ENCODE results near the gene CCDC183. TPM values are rescaled to one million over a fixed set of nuclear protein-coding genes. Genes with fewer than 3 reads are reported as not detected.

The CCDC183 gene
- 1 to 10 TPM in 1 of 2 experiments, under 1 TPM in 1; 0.97 to 1.1 TPM for total RNA-seq

GRCh38 chr9:136796238-136796774 is at the start of gene CCDC183:
Gene CCDC183, plus strand, starts transcription at chr9:136796338. Its CDS starts 60 bp downstream, at chr9:136796398.
- CTCF ChIA-PET = no interaction called here
- H3K27me3 Mint-ChIP-seq = peaks cover 17% of the 10 kb centered on the region

GRCh38 chr9:136746621-136747020 is 49.5 kb upstream of the CCDC183 start:
- no peak overlapping the region for H3K27ac Mint-ChIP-seq
- no peak for DNase-seq
- H3K9me3 Mint-ChIP-seq = peaks cover 3% of the 10 kb centered on the region
- POLR2A ChIA-PET = no interaction called here
- H3K36me3 Mint-ChIP-seq (ENCODE audit: low read depth) = peaks cover under 1% of the 10 kb centered on the region
- H3K4me3 Mint-ChIP-seq = no peak overlapping the region
- peaks cover 5% of the 10 kb centered on the region for H3K27me3 Mint-ChIP-seq
- CTCF ChIA-PET = interaction anchor here (1.8 kb wide), 1 partner anchor 18 kb away, joined by 4 read pairs; no protein-coding TSS in a partner anchor
- H3K4me1 Mint-ChIP-seq = peaks cover 5% of the 10 kb centered on the region

More at GRCh38 chr9:136796238-136796774, at the start of gene CCDC183:
- Mint-ChIP-seq H3K27ac (no peak within 1 kb of the TSS), H3K4me1 (peaks cover 30% of the 10 kb centered on the region), H3K4me3 (no peak within 1 kb of the TSS), H3K9me3 (no peaks in the 10 kb centered on the region), H3K36me3 (ENCODE audit: low read depth) (peaks cover 6% of the 10 kb centered on the region)
- POLR2A ChIA-PET = no interaction called here
- no peak for DNase-seq

- peaks cover 5% of the 10 kb centered on the region for H3K4me1 Mint-ChIP-seq
- peaks cover 11% of the 10 kb centered on the region for H3K9me3 Mint-ChIP-seq
- no peak for DNase-seq
- CTCF ChIA-PET = interaction anchor here (1.8 kb wide), 1 partner anchor 19 kb away, joined by 4 read pairs; no protein-coding TSS in a partner anchor
- no peak overlapping the region for H3K4me3 Mint-ChIP-seq
- POLR2A ChIA-PET = no interaction called here
- H3K27me3 Mint-ChIP-seq = peaks cover 5% of the 10 kb centered on the region
- H3K27ac Mint-ChIP-seq = peak overlapping the region; percentile 41
- peaks cover 4% of the 10 kb centered on the region for H3K36me3 Mint-ChIP-seq (ENCODE audit: low read depth)
These were observed 48.7 kb upstream of the CCDC183 start for GRCh38 chr9:136747161-136748060.

GRCh38 chr9:136748201-136748600 is 47.9 kb upstream of the CCDC183 start, which contains the start of gene LCN6:
Gene LCN6, minus strand, starts transcription at chr9:136748525. Its CDS starts 42 bp downstream, at chr9:136748483.
- peak within 1 kb of the TSS; percentile 57 for H3K27ac Mint-ChIP-seq

GRCh38 chr9:136748666-136749611 is 47.2 kb upstream of the CCDC183 start:
- POLR2A ChIA-PET = no interaction called here
- H3K4me3 Mint-ChIP-seq = no peak overlapping the region
- DNase-seq = no peak
- H3K27me3 Mint-ChIP-seq = peaks cover 5% of the 10 kb centered on the region
- H3K9me3 Mint-ChIP-seq = peaks cover 12% of the 10 kb centered on the region
- peaks cover 5% of the 10 kb centered on the region for H3K36me3 Mint-ChIP-seq (ENCODE audit: low read depth)
- CTCF ChIA-PET = interaction anchor here (2.0 kb wide), 1 partner anchor 14 kb away, joined by 7 read pairs; no protein-coding TSS in a partner anchor
- H3K4me1 Mint-ChIP-seq = peaks cover 5% of the 10 kb centered on the region
- peak overlapping the region; percentile 57 for H3K27ac Mint-ChIP-seq

More at GRCh38 chr9:136748201-136748600, 47.9 kb upstream of the CCDC183 start, which contains the start of gene LCN6:
- Mint-ChIP-seq H3K9me3 (peaks cover 12% of the 10 kb centered on the region), H3K36me3 (ENCODE audit: low read depth) (peaks cover 5% of the 10 kb centered on the region), H3K4me3 (no peak within 1 kb of the TSS), H3K4me1 (peaks cover 5% of the 10 kb centered on the region), H3K27me3 (peaks cover 5% of the 10 kb centered on the region)
- ChIA-PET POLR2A (no interaction called here), CTCF (no interaction called here)
- DNase-seq = no peak

GRCh38 chr9:136750526-136750925 is 45.6 kb upstream of the CCDC183 start:
- Mint-ChIP-seq H3K27me3 (peaks cover 5% of the 10 kb centered on the region), H3K4me1 (peaks cover 5% of the 10 kb centered on the region), H3K36me3 (ENCODE audit: low read depth) (peaks cover 5% of the 10 kb centered on the region), H3K27ac (no peak overlapping the region), H3K9me3 (peaks cover 15% of the 10 kb centered on the region), H3K4me3 (no peak overlapping the region)
- POLR2A ChIA-PET = no interaction called here
- DNase-seq = no peak
- CTCF ChIA-PET = interaction anchor here (0.7 to 2.0 kb wide), 3 partner anchors 16 to 193 kb away, joined by 3 to 7 read pairs (median 3); no protein-coding TSS in a partner anchor

- ChIA-PET CTCF (interaction anchor here (0.7 kb wide), 1 partner anchor 24 kb away, joined by 3 read pairs; no protein-coding TSS in a partner anchor), POLR2A (no interaction called here)
- Mint-ChIP-seq H3K4me1 (peaks cover 5% of the 10 kb centered on the region), H3K4me3 (no peak overlapping the region), H3K27me3 (peaks cover 5% of the 10 kb centered on the region), H3K9me3 (peaks cover 22% of the 10 kb centered on the region), H3K36me3 (ENCODE audit: low read depth) (peaks cover 5% of the 10 kb centered on the region), H3K27ac (no peak overlapping the region)
- DNase-seq = no peak
These were observed 44.9 kb upstream of the CCDC183 start for GRCh38 chr9:136751244-136751643.

GRCh38 chr9:136751814-136752213 is 44.3 kb upstream of the CCDC183 start:
- Mint-ChIP-seq H3K4me1 (peaks cover 5% of the 10 kb centered on the region), H3K9me3 (peaks cover 23% of the 10 kb centered on the region), H3K27me3 (peaks cover 5% of the 10 kb centered on the region), H3K36me3 (ENCODE audit: low read depth) (peaks cover 5% of the 10 kb centered on the region), H3K27ac (no peak overlapping the region), H3K4me3 (no peak overlapping the region)
- ChIA-PET POLR2A (no interaction called here), CTCF (no interaction called here)
- DNase-seq = no peak

- ChIA-PET POLR2A (no interaction called here), CTCF (no interaction called here)
These were observed 42.6 kb upstream of the CCDC183 start for GRCh38 chr9:136753371-136754058.

GRCh38 chr9:136754059-136754572 is 42.0 kb upstream of the CCDC183 start:
- no peak for DNase-seq
- CTCF ChIA-PET = interaction anchor here (1.3 kb wide), 1 partner anchor 27 kb away, joined by 8 read pairs; no protein-coding TSS in a partner anchor
- POLR2A ChIA-PET = no interaction called here
- Mint-ChIP-seq H3K4me3 (no peak overlapping the region), H3K36me3 (ENCODE audit: low read depth) (peaks cover 5% of the 10 kb centered on the region), H3K27ac (no peak overlapping the region), H3K9me3 (peaks cover 23% of the 10 kb centered on the region), H3K27me3 (peaks cover 5% of the 10 kb centered on the region), H3K4me1 (peaks cover 5% of the 10 kb centered on the region)

More at GRCh38 chr9:136753371-136754058, 42.6 kb upstream of the CCDC183 start:
- H3K4me1 Mint-ChIP-seq = peaks cover 5% of the 10 kb centered on the region
- no peak for DNase-seq
- peaks cover 5% of the 10 kb centered on the region for H3K27me3 Mint-ChIP-seq
- no peak overlapping the region for H3K4me3 Mint-ChIP-seq
- peaks cover 5% of the 10 kb centered on the region for H3K36me3 Mint-ChIP-seq (ENCODE audit: low read depth)
- no peak overlapping the region for H3K27ac Mint-ChIP-seq
- H3K9me3 Mint-ChIP-seq = peaks cover 23% of the 10 kb centered on the region

- H3K9me3 Mint-ChIP-seq = peaks cover 23% of the 10 kb centered on the region
- CTCF ChIA-PET = interaction anchor here (1.3 kb wide), 1 partner anchor 27 kb away, joined by 8 read pairs; no protein-coding TSS in a partner anchor
- H3K27me3 Mint-ChIP-seq = peaks cover 5% of the 10 kb centered on the region
- POLR2A ChIA-PET = no interaction called here
- H3K4me3 Mint-ChIP-seq = no peak overlapping the region
- H3K27ac Mint-ChIP-seq = no peak overlapping the region
- H3K36me3 Mint-ChIP-seq (ENCODE audit: low read depth) = peaks cover 5% of the 10 kb centered on the region
- no peak for DNase-seq
- H3K4me1 Mint-ChIP-seq = peaks cover 5% of the 10 kb centered on the region
These were observed 41.4 kb upstream of the CCDC183 start for GRCh38 chr9:136754626-136755301.

Measured in activated CD4-positive, alpha-beta T cell treated with anti-CD3 and anti-CD28 coated beads, Interleukin-2, amount 10 ng/mL, durations not matched to agents 7 days and 5 days (primary cell).